ENCODE results near the gene LMBR1. TPM values are rescaled to one million over a fixed set of nuclear protein-coding genes. Genes with fewer than 3 reads are reported as not detected.

Gene LMBR1
- total and polyA plus RNA-seq, 2 of the 13 experiments (the other 11 are each of a cell fraction or from before 2014, with no cell fraction given), result 20.9 to 39.6 TPM

- H3K4me1 ChIP-seq (ENCODE audit: insufficient read depth, low read length), result no peaks in the 10 kb centered on the region
- CTCF ChIA-PET (ENCODE audit: low intra/inter-chr PET ratio, low total read pairs), result no interaction called here
- POLR2A ChIA-PET, result no interaction called here
- intact Hi-C loops (cut with micrococcal nuclease; ENCODE audit: unreplicated experiment) (no loop called here), in situ Hi-C loops (cut with HindIII; ENCODE audit: extremely low pct_ligation_motif_present, low pct_unique_long_range_greater_than_20kb) (no loop called here)
- DNase-seq (ENCODE audit: low spot score) (no peak), ATAC-seq (no peak), FAIRE-seq (no peak)
- no peak overlapping the region for H3K4me2 ChIP-seq (ENCODE audit: low read depth, low read length)
- no peaks in the 10 kb centered on the region for H3K79me2 ChIP-seq (ENCODE audit: insufficient read depth, low read length)
- no peaks in the 10 kb centered on the region for H3K27me3 ChIP-seq (ENCODE audit: control insufficient read depth in 1 of 2, insufficient read depth in 2 of 2, low read length in 2 of 2)
- no peak overlapping the region for H2AFZ ChIP-seq (ENCODE audit: low read length)
- peaks cover 3 to 19% of the 10 kb centered on the region in 2 experiments; a peak in 4 of 5 replicates for H3K36me3 ChIP-seq (replicated peaks in 1 of 2; ENCODE audit: control insufficient read depth in 1 of 2, insufficient read depth in 2 of 2, low read length in 2 of 2)
- BruUV-seq (replicated peaks), result no TSS peak
- no peaks in the 10 kb centered on the region for H3K9me3 ChIP-seq (ENCODE audit: low read length)
- TF ChIP-seq HOXD1 (CRISPR knock-in tag; IDR thresholded peaks at IDR 0.05), result no peak
- TF ChIP-seq JUND (CRISPR knock-in tag; IDR thresholded peaks at IDR 0.05), result no peak
- no peak for TF ChIP-seq NCOA5 (CRISPR knock-in tag; IDR thresholded peaks at IDR 0.05)
- TF ChIP-seq ZNF441 (CRISPR knock-in tag; IDR thresholded peaks at IDR 0.05; ENCODE audit: borderline replicate concordance), result no peak
- no peak for TF ChIP-seq ZNF747 (CRISPR knock-in tag; IDR thresholded peaks at IDR 0.05; ENCODE audit: borderline replicate concordance)
- no peak for TF ChIP-seq ZSCAN12 (CRISPR knock-in tag; IDR thresholded peaks at IDR 0.05)
- TF ChIP-seq ZNF136 (CRISPR knock-in tag; IDR thresholded peaks at IDR 0.05; ENCODE audit: low read depth), result no peak
- TF ChIP-seq ATM (IDR thresholded peaks at IDR 0.05; ENCODE audit: borderline replicate concordance), result no peak
- TF ChIP-seq NR3C1 (CRISPR knock-in tag; IDR thresholded peaks at IDR 0.05), result no peak
- no peak for TF ChIP-seq ZNF280D (CRISPR knock-in tag; IDR thresholded peaks at IDR 0.05)
- no peak for TF ChIP-seq DNMT3B (CRISPR knock-in tag; conservative IDR thresholded peaks at IDR 0.05)
- no peaks in the 10 kb centered on the region for H4K20me1 ChIP-seq (ENCODE audit: insufficient read depth, low read length)
- 95% methylated on average over 4 of the region's 4 CpGs for WGBS (ENCODE audit: low lambda C conversion rate)
- no peak overlapping the region for H3K9ac ChIP-seq (ENCODE audit: insufficient read depth, low read depth, low read length)
- no peak overlapping the region for H3K27ac ChIP-seq (ENCODE audit: extremely low read length, insufficient read depth, low read length)
- H3K4me3 ChIP-seq (replicated peaks in 1 of 3; ENCODE audit: insufficient read depth in 1 of 3, low read depth in 2 of 3, low read length in 3 of 3), result no peak overlapping the region
Observed at GRCh38 chr7:156833312-156833711, 59.7 kb downstream of the LMBR1 start.

All from HepG2 (cell line).